HG02840 (cell line): ENCODE data around the gene TENM3.

ENCODE experiments used
- ATAC-seq: cut with Tn5 transposase; IDR thresholded peaks from one replicate; pipeline ENCODE4 v1.9.1; 2021; ENCODE audit warnings: mild to moderate bottlenecking, moderate library complexity, moderate number of reproducible peaks; ENCODE audit not compliant: unreplicated experiment, low FRiP score

The TENM3 gene

GRCh38 chr4:182250446-182250845 lies 7.2 kb downstream of the TENM3 start:
- ATAC-seq: no peak

- ATAC-seq: no peak
These were observed 7.9 kb downstream of the TENM3 start for GRCh38 chr4:182251116-182251515.

GRCh38 chr4:182252220-182252619 lies 9.0 kb downstream of the TENM3 start:
- no peak for ATAC-seq

- no peak for ATAC-seq
These were observed 11.0 kb downstream of the TENM3 start for GRCh38 chr4:182254026-182254780.

DNA sequence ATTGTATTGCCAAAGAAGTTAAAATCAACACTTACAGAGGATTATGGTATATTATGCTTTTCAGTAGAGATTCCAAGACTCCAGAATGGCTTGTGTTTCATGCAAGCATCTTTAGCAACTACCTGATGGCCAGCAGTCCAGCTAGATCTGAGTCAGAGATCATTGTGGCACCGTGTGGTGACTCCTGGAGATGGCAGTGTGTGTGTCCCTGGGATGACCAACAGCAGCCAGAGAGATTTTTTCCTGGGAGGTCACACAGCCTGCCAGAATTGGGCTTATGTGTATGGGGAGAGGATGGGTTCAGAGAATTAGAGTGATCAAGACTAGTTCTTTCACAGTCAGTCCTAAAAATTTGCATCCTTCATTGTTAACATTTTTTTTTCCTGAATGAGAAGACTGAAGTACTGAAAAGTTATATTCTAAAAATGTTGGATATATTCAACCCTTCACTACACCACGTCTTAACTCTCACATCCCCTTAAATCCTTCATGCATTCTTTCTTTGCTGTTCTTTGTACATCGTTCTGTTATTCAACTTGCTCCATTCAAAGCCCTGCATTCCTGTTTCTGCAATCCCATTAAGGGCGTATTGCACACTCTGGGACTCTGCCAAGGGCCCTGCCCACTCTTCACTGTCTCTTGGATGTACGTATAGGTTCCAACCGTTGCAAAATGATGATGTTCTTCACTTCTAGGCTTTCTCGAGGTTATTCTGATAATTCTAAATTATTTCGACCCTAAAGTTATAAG lies 12.4 kb downstream of the TENM3 start:
- ATAC-seq: no peak

GRCh38 chr4:182257016-182257415 lies 13.8 kb downstream of the TENM3 start:
- no peak for ATAC-seq

- ATAC-seq: no peak
These were observed 14.3 kb downstream of the TENM3 start for GRCh38 chr4:182257503-182257902.

DNA sequence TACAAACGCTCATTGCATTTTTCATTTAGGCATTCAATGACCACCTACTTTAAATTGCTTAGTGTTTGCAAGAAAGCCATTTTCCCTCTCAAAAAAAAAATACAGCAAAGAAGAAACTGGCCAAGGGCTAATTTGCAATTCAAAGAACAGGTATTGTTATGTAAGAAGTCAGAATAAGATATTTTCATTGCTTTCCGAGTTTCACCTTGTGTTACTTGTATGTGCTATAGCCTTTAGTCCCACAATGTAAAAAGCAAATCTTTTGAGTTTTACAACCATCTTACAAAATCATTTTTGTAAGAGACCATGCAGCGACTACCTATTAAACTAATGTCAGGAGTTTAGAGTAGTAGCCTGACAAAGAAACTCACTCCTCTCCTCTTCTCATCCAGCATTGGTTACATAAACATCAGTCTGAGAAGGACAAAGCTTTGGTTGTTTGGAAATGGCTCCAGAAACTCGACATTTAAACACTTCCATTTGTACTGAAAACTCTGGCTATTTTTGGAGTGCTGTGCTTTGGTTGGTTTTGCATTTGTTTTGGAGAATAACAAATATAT lies 15.3 kb downstream of the TENM3 start:
- ATAC-seq: no peak

- ATAC-seq: no peak
These were observed 18.5 kb downstream of the TENM3 start for GRCh38 chr4:182261651-182262223.

DNA sequence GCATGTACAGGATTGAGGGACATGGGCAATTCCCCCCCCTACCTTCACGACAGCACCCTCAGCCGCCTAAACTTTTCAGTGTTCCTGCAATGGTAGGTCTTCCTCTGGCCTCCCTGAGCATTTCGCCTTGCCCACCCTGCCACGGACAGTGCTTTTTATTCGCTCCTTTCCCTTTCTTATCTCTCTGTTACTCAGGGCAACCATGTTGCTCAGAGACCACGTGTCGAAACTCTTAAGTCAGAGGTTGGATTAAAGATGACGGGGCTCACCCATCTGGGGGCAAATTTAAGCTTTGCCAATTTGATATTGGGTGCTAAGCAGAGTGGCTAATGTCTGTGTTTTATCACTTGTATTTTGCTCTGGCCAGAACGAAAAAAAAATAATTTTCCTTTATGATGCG lies 20.4 kb downstream of the TENM3 start:
- no peak for ATAC-seq

DNA sequence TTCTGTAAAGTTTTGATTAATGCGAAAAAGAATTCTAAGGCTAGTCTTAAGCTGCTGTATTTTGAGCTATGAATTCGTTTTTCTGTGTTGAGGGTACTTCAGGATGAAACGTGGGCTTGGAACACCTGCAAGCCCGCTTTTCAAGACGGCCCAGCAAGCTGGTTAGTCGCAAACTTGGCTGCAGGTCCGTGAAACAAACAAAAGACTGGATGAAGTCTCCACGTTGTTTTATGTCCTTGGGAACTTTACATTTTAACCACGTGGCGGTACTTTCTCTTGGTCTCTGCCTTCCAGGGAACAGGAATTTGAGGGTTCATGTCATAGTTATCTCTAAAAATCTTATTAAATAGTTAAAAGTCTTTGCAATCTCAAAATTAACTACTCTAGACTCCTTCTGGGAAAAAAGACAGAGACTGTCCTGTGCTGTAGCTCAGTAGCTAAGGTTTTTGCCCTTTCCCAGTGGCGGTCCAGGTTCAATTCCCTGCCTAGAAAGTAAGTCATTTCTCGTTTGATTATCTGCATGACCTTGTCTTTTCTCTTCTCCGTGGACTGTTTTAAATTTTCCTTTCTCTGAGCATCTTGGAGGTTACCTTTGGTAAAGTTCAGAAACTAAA lies 21.0 kb downstream of the TENM3 start:
- no peak for ATAC-seq

DNA sequence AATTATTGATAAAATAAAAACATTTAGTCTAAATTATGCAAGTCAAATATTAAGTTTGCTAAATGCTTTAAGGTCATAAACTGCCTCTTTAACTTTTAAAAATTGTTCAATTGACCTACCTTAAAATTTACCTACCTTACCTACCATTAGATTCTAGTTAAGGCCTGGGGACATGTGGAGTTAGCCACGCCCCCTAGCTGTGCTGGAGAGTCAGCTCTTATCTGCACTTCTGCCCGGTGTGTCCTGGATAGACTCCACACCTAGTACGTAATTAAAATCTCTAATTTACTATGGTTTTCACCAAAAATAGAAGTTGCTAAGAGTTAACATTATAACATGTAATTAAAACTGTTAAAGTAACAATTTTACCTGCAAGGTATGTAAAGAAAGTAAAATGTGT lies 22.7 kb downstream of the TENM3 start:
- ATAC-seq: no peak

DNA sequence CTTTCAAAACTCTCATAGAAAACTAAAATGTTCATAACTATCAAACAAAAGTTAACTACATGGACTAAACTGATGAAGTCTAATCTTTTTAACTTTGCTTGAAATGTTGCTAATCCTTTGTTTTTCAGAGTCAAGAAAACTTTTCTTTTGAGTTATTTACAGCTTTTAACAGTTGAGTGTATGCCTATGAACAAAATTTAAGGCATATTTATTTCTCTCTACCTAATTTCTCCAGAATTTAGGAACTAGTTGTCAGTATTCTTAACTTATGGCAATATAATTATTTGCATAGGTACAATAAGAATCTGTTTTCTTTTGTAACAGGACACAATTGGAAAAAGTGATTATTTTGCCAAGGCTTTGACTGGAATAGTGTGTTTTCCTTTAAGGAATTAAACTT lies 23.8 kb downstream of the TENM3 start:
- no peak for ATAC-seq

GRCh38 chr4:182268966-182269365 lies 25.8 kb downstream of the TENM3 start:
- no peak for ATAC-seq

DNA sequence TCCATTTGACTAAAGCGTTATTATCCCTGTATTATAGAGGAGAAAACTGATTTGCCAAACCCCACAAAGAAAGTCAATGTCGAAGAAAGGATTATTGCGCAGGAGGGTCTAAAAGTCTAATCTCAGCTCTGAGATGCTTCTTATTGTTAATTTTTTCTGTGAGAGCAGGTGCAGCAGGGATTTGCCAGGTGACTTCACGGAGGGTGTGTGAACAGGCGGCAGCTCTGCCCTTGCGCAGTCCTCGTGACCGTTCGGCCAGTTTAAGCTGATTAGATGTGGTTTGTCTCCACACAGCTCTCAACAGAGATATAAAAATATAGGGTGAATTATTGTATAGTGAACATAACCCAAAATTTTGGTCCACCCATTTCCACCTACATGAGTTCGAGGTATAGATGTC lies 28.5 kb downstream of the TENM3 start:
- no peak for ATAC-seq

DNA sequence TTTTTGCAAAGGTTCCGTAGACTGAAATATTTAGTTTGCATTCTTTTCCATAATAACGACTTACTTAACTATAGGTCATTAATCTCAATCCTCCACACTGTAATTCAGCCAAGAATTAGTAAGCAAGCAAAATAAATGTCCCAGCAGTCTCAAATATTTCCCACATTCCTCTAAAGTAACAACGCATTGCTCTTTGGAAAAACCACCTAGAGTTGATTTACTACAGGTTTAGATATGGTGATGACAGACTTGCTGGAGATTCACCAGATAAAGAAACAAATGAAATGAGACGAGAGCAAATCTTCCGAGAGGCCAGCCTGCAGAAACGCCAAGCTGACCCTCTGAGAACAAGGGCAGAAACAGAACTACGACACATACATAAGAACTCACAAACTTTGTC lies 28.9 kb downstream of the TENM3 start:
- no peak for ATAC-seq

GRCh38 chr4:182273191-182273935 lies 30.2 kb downstream of the TENM3 start:
- ATAC-seq: no peak

DNA sequence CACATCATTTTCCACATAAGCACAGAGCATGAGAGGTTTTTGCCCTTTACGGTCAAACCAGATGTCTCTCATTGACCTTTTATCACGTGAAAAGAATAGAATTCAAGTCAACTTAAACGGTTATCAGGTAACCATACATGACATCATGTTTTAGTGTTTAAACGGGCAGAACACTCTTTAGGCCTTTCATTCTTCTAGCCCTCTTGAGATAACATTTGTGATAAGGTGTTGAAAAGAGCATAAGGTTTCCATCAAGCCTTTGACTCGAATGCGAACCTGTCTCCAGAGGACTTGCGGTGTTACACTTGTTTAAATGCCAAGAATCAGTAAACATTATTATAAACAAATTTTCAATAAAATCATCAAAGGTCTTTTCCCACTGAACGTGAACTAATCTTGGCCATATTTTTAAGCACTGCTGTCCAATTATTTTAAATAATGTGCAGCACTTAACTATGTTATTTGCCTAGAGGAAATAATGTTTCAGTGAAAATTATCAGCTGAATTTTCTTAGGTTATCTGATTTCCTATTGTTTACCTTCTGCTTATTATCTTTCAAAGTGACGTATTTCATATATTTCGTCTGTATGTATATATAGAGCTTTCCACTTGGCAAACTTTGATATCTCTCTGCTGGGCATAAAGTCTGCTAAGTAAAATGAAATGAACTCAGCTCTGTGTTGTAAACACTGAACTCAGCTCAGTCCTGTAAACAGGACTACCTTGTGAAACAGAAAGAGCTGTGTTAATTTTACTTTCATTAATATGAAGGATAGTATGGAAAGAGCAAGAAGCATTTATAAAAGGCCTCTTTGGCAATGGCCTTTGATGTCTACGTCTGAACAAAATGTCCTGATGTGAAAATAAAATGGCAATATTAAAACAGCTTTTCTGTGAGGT lies 33.3 kb downstream of the TENM3 start:
- no peak for ATAC-seq

DNA sequence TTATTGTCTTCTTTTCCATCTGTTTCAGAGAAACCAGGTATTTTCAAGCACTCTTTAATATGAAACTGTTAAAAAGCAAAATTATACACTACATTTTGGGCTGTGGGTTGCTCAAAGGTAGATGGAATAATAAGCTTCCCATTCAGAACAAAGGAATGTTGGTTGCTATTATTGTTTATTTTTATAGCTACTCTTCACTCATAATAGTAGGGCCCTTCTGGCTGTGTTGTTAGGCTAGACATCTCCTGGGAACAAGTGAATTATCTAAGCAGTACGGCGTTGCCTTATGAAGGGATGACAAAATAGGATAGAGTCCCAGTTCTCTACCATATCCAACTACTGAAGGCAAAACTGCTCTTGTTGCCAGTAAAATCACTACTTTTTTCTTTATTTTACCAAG lies 34.2 kb downstream of the TENM3 start:
- ATAC-seq: no peak
